ENCODE data around the gene PSMG1. TPM values are rescaled to one million over a fixed set of nuclear protein-coding genes. Genes with fewer than 3 reads are reported as not detected.
"Not testable (repeated sequence)": the region's sequence is repeated elsewhere in the genome, so short reads cannot be mapped to it uniquely, and the experiment has no call there.

The PSMG1 gene
- total RNA-seq, 1 experiment from 2014 or later: 50.0 TPM

DNA sequence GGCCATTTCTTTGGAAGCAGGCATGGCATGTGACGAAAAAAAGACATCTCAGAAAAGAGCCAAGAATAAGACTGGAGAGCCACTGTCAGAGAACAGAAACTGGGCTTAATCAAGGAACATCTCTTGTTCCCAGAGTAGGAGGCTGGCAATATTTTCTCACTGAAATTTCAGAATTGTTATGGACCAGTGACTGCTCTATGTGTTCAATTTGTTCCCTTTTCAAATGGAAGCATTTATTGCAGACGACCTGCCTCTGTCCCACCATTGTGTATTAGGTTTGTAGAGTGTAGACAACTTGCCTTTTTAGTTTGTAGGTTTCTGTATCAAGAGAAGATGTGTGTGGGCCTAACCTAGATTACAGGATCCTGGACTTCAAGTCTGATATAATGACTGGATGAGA is 18.7 kb downstream of the PSMG1 start:
- TF ChIP-seq, protein P1, sequence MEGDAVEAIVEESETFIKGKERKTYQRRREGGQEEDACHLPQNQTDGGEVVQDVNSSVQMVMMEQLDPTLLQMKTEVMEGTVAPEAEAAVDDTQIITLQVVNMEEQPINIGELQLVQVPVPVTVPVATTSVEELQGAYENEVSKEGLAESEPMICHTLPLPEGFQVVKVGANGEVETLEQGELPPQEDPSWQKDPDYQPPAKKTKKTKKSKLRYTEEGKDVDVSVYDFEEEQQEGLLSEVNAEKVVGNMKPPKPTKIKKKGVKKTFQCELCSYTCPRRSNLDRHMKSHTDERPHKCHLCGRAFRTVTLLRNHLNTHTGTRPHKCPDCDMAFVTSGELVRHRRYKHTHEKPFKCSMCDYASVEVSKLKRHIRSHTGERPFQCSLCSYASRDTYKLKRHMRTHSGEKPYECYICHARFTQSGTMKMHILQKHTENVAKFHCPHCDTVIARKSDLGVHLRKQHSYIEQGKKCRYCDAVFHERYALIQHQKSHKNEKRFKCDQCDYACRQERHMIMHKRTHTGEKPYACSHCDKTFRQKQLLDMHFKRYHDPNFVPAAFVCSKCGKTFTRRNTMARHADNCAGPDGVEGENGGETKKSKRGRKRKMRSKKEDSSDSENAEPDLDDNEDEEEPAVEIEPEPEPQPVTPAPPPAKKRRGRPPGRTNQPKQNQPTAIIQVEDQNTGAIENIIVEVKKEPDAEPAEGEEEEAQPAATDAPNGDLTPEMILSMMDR (IDR thresholded peaks at IDR 0.05; ENCODE audit: unreplicated experiment): no peak
- Mint-ChIP-seq H3K4me3 (ENCODE audit: low read depth, unreplicated experiment) (no peak overlapping the region), H3K9me3 (ENCODE audit: low read depth, unreplicated experiment) (peaks cover 6% of the 10 kb centered on the region), H3K4me1 (ENCODE audit: low read depth, unreplicated experiment) (no peaks in the 10 kb centered on the region), H3K27ac (ENCODE audit: unreplicated experiment) (no peak overlapping the region), H3K27me3 (ENCODE audit: unreplicated experiment) (no peaks in the 10 kb centered on the region), H3K36me3 (ENCODE audit: insufficient read depth, unreplicated experiment) (no peaks in the 10 kb centered on the region)
- DNase-seq: no peak
- BruUV-seq (replicated peaks): no TSS peak
- intact Hi-C loops (cut with micrococcal nuclease; ENCODE audit: unreplicated experiment): no loop called here
- CTCF ChIA-PET: no interaction called here

DNA sequence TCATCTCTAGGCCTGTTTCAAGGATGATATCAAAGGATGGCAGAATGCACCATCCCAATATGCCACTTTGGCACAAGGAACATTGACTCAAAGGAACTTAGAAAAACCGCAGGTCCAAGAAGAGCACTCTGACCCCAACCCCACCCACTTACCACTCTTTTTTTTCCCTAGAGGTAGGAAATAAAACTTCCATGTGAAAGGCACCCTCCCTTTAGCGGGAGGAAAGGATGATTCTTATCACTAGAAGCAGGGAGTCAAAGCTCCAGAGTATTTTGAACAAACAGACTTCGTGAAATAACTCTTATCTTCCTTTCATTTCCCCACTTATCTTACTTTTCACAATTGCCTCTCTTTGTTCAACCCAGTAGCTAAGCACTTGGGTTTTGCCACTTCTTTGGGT is 22.2 kb downstream of the PSMG1 start:
- no peak overlapping the region for H3K4me3 Mint-ChIP-seq (ENCODE audit: low read depth, unreplicated experiment)
- intact Hi-C loops (cut with micrococcal nuclease; ENCODE audit: unreplicated experiment): no loop called here
- H3K4me1 Mint-ChIP-seq (ENCODE audit: low read depth, unreplicated experiment): no peaks in the 10 kb centered on the region
- no peaks in the 10 kb centered on the region for H3K36me3 Mint-ChIP-seq (ENCODE audit: insufficient read depth, unreplicated experiment)
- TF ChIP-seq, protein P1 (IDR thresholded peaks at IDR 0.05; ENCODE audit: unreplicated experiment): no peak
- BruUV-seq (replicated peaks): no TSS peak
- CTCF ChIA-PET: no interaction called here
- H3K27me3 Mint-ChIP-seq (ENCODE audit: unreplicated experiment): no peaks in the 10 kb centered on the region
- no peak for DNase-seq
- no peak overlapping the region for H3K27ac Mint-ChIP-seq (ENCODE audit: unreplicated experiment)
- H3K9me3 Mint-ChIP-seq (ENCODE audit: low read depth, unreplicated experiment): peaks cover 3% of the 10 kb centered on the region

DNA sequence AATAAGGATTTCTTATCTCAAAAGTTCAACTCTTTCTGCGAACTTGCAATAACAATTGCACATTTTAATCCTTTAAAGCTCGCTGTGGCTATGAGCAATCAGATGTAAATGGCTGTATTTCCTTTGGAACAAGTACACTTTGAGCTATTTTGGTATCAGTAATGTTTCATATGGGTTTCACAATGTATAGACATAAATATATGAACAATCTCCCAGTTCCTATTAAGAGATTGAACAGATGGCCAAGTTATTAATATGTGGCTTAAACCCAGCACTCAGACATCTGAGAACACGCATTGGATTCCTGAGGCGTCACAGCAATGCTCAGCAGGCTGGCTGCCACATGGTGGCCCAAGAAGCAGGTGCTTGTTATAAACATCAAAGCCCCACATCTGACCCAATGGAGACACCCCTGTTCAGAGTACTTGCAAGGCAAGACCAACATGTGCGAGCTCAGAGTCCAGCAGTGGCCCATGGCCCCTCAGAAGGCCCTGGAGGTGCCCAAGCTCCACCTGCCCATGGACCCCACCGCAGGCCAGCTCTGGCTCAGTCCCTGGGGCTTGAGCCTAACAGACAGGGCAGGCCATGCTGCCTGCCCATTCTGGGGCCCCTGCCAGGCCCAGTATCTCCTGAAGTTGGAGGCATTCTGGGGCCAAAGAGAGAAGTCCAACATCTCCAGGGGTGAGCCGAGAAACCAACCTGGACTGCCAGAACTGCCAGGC is 23.7 kb downstream of the PSMG1 start:
- H3K4me1 Mint-ChIP-seq (ENCODE audit: low read depth, unreplicated experiment): no peaks in the 10 kb centered on the region

DNA sequence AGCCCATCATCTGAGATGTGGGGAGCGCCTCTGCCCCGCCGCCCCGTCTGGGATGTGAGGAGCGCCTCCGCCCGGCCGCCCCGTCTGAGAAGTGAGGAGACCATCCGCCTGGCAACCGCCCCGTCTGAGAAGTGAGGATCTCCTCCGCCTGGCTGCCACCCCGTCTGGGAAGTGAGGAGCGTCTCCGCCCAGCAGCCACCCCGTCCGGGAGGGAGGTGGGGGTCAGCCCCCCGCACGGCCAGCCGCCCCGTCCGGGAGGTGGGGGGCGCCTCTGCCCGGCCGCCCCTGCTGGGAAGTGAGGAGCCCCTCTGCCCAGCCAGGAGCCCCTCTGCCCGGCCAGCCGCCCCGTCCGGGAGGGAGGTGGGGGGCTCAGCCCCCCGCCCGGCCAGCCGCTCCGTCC is 26.0 kb downstream of the PSMG1 start:
- not testable (repeated sequence) for BruUV-seq (replicated peaks)

More for the DNA sequence above, 23.7 kb downstream of the PSMG1 start:
- Mint-ChIP-seq H3K4me3 (ENCODE audit: low read depth, unreplicated experiment) (no peak overlapping the region), H3K36me3 (ENCODE audit: insufficient read depth, unreplicated experiment) (no peaks in the 10 kb centered on the region), H3K9me3 (ENCODE audit: low read depth, unreplicated experiment) (peaks cover 3% of the 10 kb centered on the region), H3K27ac (ENCODE audit: unreplicated experiment) (no peak overlapping the region), H3K27me3 (ENCODE audit: unreplicated experiment) (no peaks in the 10 kb centered on the region)
- CTCF ChIA-PET: no interaction called here
- intact Hi-C loops (cut with micrococcal nuclease; ENCODE audit: unreplicated experiment): no loop called here
- TF ChIP-seq, protein P1 (IDR thresholded peaks at IDR 0.05; ENCODE audit: unreplicated experiment): no peak
- DNase-seq: no peak
- no TSS peak for BruUV-seq (replicated peaks)

DNA sequence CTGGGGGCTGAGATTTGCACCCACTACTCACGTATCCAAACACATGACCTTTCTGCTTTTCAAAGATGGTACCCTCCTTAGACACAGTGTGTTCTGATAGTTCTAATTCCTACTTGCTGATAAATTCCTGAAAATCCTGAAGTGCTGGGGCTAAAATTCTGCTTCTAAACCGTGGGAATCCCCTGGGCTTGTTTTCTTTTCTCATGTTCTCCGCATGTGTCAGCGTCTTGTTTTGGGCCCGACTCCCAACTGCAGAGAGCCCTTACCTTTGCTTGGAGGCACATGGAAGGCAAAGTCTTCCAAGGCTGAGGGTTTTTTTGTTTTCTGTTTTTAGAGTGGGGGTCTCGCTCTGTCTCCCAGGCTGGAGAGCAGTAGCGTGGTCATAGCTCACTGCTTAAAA is 27.2 kb downstream of the PSMG1 start:
- no peak overlapping the region for H3K27ac Mint-ChIP-seq (ENCODE audit: unreplicated experiment)
- CTCF ChIA-PET: no interaction called here
- intact Hi-C loops (cut with micrococcal nuclease; ENCODE audit: unreplicated experiment): no loop called here

More for the DNA sequence above, 26.0 kb downstream of the PSMG1 start:
- H3K27me3 Mint-ChIP-seq (ENCODE audit: unreplicated experiment); CTCF ChIA-PET; H3K27ac Mint-ChIP-seq (ENCODE audit: unreplicated experiment); H3K4me1 Mint-ChIP-seq (ENCODE audit: low read depth, unreplicated experiment); DNase-seq; H3K9me3 Mint-ChIP-seq (ENCODE audit: low read depth, unreplicated experiment); H3K4me3 Mint-ChIP-seq (ENCODE audit: low read depth, unreplicated experiment); intact Hi-C loops (cut with micrococcal nuclease; ENCODE audit: unreplicated experiment); H3K36me3 Mint-ChIP-seq (ENCODE audit: insufficient read depth, unreplicated experiment): not testable (repeated sequence)

More for the DNA sequence above, 27.2 kb downstream of the PSMG1 start:
- TF ChIP-seq, protein P1 (IDR thresholded peaks at IDR 0.05; ENCODE audit: unreplicated experiment): no peak
- Mint-ChIP-seq H3K9me3 (ENCODE audit: low read depth, unreplicated experiment) (no peaks in the 10 kb centered on the region), H3K4me3 (ENCODE audit: low read depth, unreplicated experiment) (no peak overlapping the region), H3K4me1 (ENCODE audit: low read depth, unreplicated experiment) (no peaks in the 10 kb centered on the region), H3K36me3 (ENCODE audit: insufficient read depth, unreplicated experiment) (no peaks in the 10 kb centered on the region), H3K27me3 (ENCODE audit: unreplicated experiment) (no peaks in the 10 kb centered on the region)
- no peak for DNase-seq
- BruUV-seq (replicated peaks): no TSS peak
